HL-60/S4 treated with phorbol 12-myristate 13-acetate at 8.2 ng/mL for 4 days and 3 days (cell line): Measurements from ENCODE around the gene EIF2S1.

Experiments
- in situ Hi-C: fragments of 300-500 bp; cut with MboI; formaldehyde crosslinking; loops from 2 replicates; pipeline ENCODE4 v1.15.0; 2022; ENCODE audit warnings: low sequenced_read_pairs

Gene EIF2S1

DNA sequence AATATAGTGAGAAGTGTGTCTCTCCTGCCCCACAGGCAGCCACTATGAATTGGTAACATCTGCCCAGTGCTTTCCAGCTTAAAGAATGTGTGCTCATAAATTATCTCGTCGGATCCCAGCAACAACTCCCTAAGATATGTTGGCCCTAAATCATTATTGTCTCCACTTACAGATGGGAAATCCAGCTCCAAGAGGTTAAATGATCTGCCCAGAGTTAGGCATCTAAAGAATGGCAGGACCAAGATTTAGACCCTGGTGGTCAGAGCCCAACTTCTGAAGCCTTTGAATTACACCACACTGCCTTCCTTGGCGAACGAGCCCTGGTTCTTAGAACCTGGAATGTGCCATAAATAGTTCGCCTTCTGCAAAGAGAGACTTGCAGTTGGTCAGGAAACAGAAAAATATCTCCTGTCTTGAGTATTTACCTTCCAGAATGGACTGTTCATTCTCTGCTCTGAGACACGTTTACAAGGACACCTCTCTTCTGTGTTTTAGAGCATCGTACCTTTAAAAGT, 72.0 kb downstream of the EIF2S1 start:
- in situ Hi-C loops = no loop called here

DNA sequence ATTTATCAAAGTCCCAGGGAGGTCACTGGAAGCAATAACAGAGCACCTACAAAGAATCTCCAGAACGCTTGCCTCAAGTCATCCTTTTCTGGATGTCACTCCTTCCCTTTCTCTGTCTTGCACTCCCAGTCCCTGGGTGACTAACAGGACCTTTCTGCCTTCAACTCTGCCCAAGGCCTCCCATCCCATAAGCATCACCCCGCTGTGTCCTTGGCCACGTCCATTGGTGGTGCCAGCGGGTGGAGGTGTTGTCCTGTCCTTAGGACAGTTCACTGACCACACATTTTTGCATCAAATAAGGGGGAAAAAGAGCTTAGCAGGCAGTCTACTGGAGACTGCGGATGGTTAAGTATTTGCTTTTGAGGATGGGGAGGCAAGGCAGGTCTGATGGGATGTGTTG, 75.5 kb downstream of the EIF2S1 start:
- in situ Hi-C loops = no loop called here
